Neural crest cell (in vitro differentiated cells): ENCODE data around the gene GNG4. TPM values are rescaled to one million over a fixed set of nuclear protein-coding genes. Genes with fewer than 3 reads are reported as not detected.

Experiments
- DNase-seq: peaks from one replicate; pipeline ENCODE4 v3.0.0; 2021; ENCODE audit warnings: low read depth, mixed read lengths, low spot score
- H3K27ac Mint-ChIP-seq: one replicate; pipeline ENCODE4 v1.8.0; 2021; ENCODE audit warnings: mild to moderate bottlenecking, mixed read lengths; ENCODE audit not compliant: unreplicated experiment
- H3K27me3 Mint-ChIP-seq: 2 replicates; pipeline ENCODE4 v1.8.0; 2021; ENCODE audit warnings: low read depth, mild to moderate bottlenecking, mixed read lengths
- H3K36me3 Mint-ChIP-seq: 2 replicates; pipeline ENCODE4 v1.8.0; 2021; ENCODE audit warnings: low read depth, mild to moderate bottlenecking, mixed read lengths
- H3K4me1 Mint-ChIP-seq: 2 replicates; pipeline ENCODE4 v1.8.0; 2021; ENCODE audit warnings: mixed read lengths
- H3K4me3 Mint-ChIP-seq: one replicate; pipeline ENCODE4 v1.8.0; 2021; ENCODE audit warnings: mild to moderate bottlenecking, mixed read lengths
- H3K9me3 Mint-ChIP-seq: 2 replicates; pipeline ENCODE4 v1.8.0; 2021; ENCODE audit warnings: mixed read lengths
- CTCF ChIP-seq: fragments of 200-600 bp; sonication (generic); conservative IDR thresholded peaks from 2 replicates; pipeline ENCODE4 v1.5.0; 2021; ENCODE audit warnings: antibody characterized with exemption, mild to moderate bottlenecking
- total RNA-seq: library from RNA; stranded (reverse); gene quantifications from 2 replicates; pipeline ENCODE4 v1.2.1, GENCODE V29; 2021

Gene GNG4
- total RNA-seq, 1 donor from 2014 or later: 38.2 TPM

- H3K36me3 Mint-ChIP-seq: peaks cover 7% of the 10 kb centered on the region
- DNase-seq: no peak
- H3K4me3 Mint-ChIP-seq: no peak overlapping the region
- no peaks in the 10 kb centered on the region for H3K9me3 Mint-ChIP-seq
- no peak overlapping the region for H3K27ac Mint-ChIP-seq
- no peaks in the 10 kb centered on the region for H3K27me3 Mint-ChIP-seq
- H3K4me1 Mint-ChIP-seq: peaks cover 5% of the 10 kb centered on the region
- TF ChIP-seq CTCF: no peak
Observed at GRCh38 chr1:235571482-235571881, 78.1 kb downstream of the GNG4 start.

DNA sequence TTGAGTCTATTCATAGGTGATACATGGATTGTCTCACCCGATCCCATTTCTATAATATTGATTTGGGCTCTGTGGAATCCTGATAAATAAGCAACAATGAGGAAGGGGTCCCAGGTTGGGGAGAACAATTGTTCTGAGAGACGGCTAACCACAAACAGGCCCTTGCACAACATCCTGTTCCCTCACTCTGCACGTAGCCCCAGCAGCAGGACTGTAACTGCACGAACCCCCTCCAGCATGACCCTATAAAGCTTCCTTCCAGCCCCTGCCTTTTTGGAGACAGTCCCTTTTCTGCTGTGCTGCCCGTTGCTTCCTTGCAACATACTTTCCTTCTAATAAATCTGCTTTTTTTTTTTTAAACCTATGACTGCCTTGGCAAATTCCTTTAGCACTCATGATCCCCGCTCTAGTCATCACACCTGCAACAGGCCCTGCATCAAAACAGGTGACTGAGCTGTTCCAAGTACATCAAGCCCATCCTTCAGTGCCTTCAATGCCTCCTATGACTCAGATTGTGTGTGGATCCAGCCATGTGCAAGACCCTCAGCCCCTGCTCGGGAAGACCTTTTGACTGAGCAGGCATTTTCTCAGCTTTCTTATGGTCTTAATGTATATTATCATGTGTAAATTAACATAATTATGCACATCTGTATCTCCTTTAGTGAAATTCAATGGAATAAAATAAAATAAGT, 81.6 kb downstream of the GNG4 start:
- Mint-ChIP-seq H3K36me3 (peaks cover 13% of the 10 kb centered on the region), H3K9me3 (no peaks in the 10 kb centered on the region), H3K27me3 (no peaks in the 10 kb centered on the region), H3K4me3 (no peak overlapping the region), H3K27ac (no peak overlapping the region), H3K4me1 (peaks cover 13% of the 10 kb centered on the region)
- TF ChIP-seq CTCF: no peak
- DNase-seq: no peak

DNA sequence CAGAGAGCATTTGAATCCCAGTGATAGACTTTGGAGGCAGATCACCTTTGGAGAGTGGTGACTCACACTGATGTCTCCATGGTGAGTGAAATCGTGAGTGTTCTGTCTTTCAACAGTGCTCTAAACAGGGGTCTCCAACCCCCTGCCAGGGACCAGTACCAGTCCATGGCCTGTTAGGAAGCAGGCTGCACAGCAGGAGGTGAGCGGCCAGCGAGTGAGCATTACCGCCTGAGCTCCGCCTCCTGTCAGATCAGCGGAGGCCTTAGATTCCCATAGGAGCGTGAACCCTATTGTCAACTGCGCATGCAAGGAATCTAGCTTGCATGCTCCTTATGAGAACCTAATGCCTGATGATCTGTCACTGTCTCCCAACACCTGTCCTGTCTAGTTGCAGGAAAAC, 83.5 kb downstream of the GNG4 start:
- Mint-ChIP-seq H3K4me3 (no peak overlapping the region), H3K36me3 (peaks cover 19% of the 10 kb centered on the region), H3K27ac (no peak overlapping the region), H3K27me3 (no peaks in the 10 kb centered on the region), H3K4me1 (peaks cover 13% of the 10 kb centered on the region), H3K9me3 (no peaks in the 10 kb centered on the region)
- DNase-seq: no peak
- no peak for TF ChIP-seq CTCF

DNA sequence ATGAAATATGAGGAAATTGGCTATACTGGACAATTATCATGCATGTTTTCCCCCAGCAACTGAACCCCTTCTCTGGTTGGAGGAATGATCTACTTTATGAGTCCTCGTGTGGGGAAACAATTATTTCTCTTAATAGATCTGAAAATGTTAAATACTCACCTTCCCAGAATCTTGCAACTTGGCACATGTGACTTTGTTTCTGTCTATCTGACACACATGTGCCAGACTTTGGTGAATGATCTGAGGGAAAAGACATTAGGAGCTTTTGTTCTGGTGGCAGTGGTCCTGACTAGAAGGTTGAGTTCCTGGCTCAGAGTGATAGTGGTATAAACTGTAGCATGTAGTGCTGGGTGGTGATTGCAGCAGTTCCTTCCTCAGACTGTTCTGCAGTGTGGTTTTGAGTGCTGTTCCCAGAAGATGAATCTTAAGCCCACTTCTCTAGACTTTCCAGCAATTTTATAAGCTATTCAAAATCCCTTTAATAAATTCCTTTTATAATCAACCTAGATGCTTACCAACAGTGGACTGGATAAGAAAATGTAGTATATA, 86.0 kb downstream of the GNG4 start:
- no peak for TF ChIP-seq CTCF
- Mint-ChIP-seq H3K36me3 (peaks cover 16% of the 10 kb centered on the region), H3K27me3 (no peaks in the 10 kb centered on the region), H3K27ac (no peak overlapping the region), H3K9me3 (no peaks in the 10 kb centered on the region), H3K4me1 (peaks cover 13% of the 10 kb centered on the region), H3K4me3 (no peak overlapping the region)
- no peak for DNase-seq

- Mint-ChIP-seq H3K27me3 (no peaks in the 10 kb centered on the region), H3K4me3 (no peak overlapping the region), H3K4me1 (peaks cover 13% of the 10 kb centered on the region), H3K36me3 (peaks cover 16% of the 10 kb centered on the region), H3K9me3 (no peaks in the 10 kb centered on the region), H3K27ac (no peak overlapping the region)
- no peak for DNase-seq
- TF ChIP-seq CTCF: no peak
Observed at GRCh38 chr1:235562589-235562988, 87.0 kb downstream of the GNG4 start.
